RWPE1 (cell line): ENCODE results near the gene BCLAF1.

Experiments used
- CTCF ChIA-PET: fragments of 350-600 bp; sonication (Branson Sonifier 250); formaldehyde crosslinking; extraction: SDS; loops from one replicate; lab custom pipeline; 2021; lab: Yijun Ruan, JAX
- POLR2A ChIA-PET: fragments of 400-600 bp; formaldehyde crosslinking; extraction: SDS; loops from one replicate; lab custom pipeline; 2020; ENCODE audit warnings: antibody characterized with exemption; ENCODE audit not compliant: low non-redundant PET; lab: Yijun Ruan, JAX
- DNase-seq: peaks from one replicate; pipeline ENCODE4 v3.0.0; 2012; ENCODE audit warnings: low spot score
- H3K27ac ChIP-seq: fragments of 450-650 bp; 2 replicates; pipeline ENCODE4 v1.5.1; 2017
- TF ChIP-seq, protein P1 (sequence below): fragments of 450-650 bp; conservative IDR thresholded peaks from 2 replicates; pipeline ENCODE4 v1.5.1; 2017; ENCODE audit warnings: low read depth, mild to moderate bottlenecking

The BCLAF1 gene

DNA sequence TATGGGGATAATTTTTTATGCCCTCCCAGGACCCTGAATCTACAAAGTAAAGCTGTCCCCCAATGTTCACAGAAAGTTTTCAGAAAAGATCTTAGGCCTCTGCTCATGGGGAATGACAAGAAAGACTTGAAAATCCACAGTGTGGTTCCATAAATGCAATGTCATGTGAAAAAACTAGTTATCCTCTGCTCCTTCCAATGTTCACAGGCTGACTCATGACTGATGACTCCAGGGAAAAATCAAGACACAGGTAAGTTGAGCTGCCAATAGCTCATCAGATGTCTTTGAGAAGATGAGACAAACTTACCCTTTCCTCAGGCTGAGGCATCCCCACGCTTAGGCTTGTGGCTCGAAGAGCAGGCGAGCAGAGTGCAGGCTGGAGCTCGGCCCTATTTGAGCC is 14.8 kb upstream of the BCLAF1 start:
- POLR2A ChIA-PET = interaction anchor here (0.7 kb wide), 1 partner anchor 14 kb away, joined by 3 read pairs; no protein-coding TSS in a partner anchor
- CTCF ChIA-PET = no interaction called here
- TF ChIP-seq, protein P1, sequence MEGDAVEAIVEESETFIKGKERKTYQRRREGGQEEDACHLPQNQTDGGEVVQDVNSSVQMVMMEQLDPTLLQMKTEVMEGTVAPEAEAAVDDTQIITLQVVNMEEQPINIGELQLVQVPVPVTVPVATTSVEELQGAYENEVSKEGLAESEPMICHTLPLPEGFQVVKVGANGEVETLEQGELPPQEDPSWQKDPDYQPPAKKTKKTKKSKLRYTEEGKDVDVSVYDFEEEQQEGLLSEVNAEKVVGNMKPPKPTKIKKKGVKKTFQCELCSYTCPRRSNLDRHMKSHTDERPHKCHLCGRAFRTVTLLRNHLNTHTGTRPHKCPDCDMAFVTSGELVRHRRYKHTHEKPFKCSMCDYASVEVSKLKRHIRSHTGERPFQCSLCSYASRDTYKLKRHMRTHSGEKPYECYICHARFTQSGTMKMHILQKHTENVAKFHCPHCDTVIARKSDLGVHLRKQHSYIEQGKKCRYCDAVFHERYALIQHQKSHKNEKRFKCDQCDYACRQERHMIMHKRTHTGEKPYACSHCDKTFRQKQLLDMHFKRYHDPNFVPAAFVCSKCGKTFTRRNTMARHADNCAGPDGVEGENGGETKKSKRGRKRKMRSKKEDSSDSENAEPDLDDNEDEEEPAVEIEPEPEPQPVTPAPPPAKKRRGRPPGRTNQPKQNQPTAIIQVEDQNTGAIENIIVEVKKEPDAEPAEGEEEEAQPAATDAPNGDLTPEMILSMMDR = no peak
- DNase-seq = no peak
- no peak overlapping the region for H3K27ac ChIP-seq

DNA sequence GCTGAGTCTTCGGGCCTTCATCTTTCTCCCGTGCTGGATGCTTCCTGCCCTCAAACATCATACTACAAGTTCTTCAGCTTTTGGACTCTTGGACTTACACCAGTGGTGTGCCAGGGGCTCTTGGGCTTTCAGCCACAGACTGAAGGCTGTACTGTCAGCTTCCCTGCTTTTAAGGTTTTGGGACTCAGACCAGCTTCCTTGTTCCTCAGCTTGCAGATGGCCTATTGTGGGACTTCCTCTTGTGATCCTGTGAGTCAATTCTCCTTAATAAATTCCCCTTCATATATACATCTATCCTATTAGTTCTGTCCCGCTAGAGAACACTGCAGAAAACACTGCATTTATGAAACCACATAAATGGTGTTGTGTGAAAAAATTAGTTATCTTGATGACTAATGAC is 13.9 kb upstream of the BCLAF1 start:
- no peak overlapping the region for H3K27ac ChIP-seq
- CTCF ChIA-PET = no interaction called here
- TF ChIP-seq, protein P1 = no peak
- POLR2A ChIA-PET = no interaction called here
- no peak for DNase-seq

DNA sequence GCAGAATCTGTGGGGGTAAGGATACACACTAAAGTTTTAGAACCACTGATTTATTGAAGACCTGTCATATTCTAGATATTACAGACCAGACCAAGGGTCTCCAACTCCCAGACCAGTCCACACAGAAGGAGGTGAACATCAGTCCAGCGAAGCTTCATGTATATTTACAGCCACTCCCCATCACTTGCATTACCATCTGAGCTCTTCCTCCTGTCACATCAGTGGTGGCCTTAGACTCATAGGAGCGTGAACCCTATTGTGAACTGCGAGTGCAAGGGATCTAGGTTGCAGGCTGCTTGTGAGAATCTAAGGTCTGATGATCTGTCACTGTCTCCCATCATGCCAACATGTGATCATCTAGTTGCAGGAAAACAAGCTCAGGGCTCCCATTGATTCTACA is 5.0 kb upstream of the BCLAF1 start:
- POLR2A ChIA-PET = no interaction called here
- TF ChIP-seq, protein P1 = no peak
- H3K27ac ChIP-seq = no peak overlapping the region
- no peak for DNase-seq
- CTCF ChIA-PET = no interaction called here

DNA sequence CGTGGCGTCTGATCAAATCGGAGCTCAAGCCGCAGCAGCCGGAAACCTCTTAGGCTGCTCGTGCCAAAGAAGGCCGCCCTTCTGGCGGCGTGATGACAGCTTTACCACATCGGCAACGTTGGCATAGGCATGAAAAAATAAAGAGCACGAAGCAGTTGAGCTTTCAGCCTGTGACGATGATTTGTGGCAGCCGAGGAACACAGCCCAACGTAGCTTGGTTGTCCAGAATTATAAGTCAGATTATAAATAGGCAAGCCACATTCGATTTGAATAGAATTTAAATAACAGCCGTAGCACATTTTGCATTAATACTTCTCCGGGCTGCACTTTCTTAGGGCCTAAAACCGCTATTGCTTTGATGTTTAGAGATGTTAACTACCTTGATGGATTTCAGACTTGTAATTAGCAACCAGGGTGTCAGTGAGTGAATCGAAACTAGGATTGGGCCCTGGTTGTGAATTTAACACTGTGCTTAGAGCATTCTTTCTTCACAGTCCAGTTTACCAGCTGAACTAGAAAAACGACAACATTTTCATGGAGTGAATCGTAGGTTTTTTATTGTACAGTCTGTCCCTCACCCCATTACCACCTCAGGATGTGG is 864 bp upstream of the BCLAF1 start:
- ChIA-PET POLR2A (interaction anchor here (0.7 kb wide), 1 partner anchor 14 kb away, joined by 3 read pairs; no protein-coding TSS in a partner anchor), CTCF (interaction anchor here (0.5 to 1.6 kb wide), 2 partner anchors 27 to 533 kb away, joined by 3 to 6 read pairs; no protein-coding TSS in a partner anchor)
- DNase-seq = peak; percentile 46
- TF ChIP-seq, protein P1 = no peak
- peak overlapping the region; percentile 97 for H3K27ac ChIP-seq

DNA sequence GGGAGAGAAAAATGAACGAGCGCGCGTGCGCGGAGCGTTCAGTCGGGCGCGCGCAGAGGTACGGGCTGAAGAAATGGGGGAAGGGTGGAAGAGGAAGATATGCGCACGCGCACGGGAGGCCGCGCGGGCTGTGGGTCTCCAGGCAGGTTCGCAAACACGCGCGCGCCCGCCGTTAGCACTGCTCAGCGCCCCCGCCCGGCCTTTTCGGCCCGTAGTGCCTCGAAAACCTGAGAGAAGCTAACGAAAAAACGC is 393 bp downstream of the BCLAF1 start:
- peak overlapping the region; percentile 97 for H3K27ac ChIP-seq
- ChIA-PET POLR2A (interaction anchor here (0.5 kb wide), 1 partner anchor 247 kb away, joined by 6 read pairs; no protein-coding TSS in a partner anchor), CTCF (interaction anchor here (0.6 to 1.6 kb wide), 3 partner anchors 28 to 157 kb away, joined by 3 to 6 read pairs (median 3); no protein-coding TSS in a partner anchor)
- peak; percentile 79 for DNase-seq
- TF ChIP-seq, protein P1 = no peak

DNA sequence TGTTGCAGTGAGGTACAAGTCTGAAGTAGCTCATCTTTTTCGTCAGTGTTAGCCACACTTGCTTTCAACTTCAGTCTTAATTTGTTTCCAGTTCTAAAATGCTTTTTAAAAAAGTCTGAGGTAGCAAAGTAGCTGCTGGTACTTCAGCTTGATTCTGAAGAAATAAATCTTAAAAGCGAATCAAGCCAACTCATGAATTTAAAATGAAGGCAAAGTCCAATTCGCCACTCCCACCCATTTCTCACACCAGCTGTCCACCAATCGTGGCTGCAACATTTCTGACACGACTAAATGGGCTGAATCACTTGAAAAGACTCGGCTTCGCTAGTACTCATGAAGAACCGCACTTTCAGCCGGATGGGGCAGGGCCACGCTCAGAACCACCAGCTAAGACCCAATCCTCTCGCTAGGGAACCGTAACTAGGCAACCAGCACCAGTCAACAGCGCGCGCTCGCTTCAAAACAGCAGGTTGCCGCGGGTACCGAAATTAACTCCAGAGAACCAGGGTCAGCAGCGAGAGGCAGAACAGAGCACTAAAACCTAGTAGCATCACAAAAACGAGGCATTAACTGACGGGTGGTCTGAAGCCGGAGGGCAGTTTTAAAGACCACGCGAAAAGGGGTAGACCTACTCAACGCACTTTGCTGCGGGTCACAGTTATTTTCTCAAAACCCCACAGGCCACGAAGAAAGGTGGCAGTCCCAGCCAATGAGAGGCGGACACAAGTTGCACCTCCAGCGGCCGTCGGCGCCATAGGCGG is 900 bp downstream of the BCLAF1 start:
- ChIA-PET CTCF (interaction anchor here (0.6 to 1.2 kb wide), 3 partner anchors 15 to 260 kb away, joined by 3 read pairs; no protein-coding TSS in a partner anchor), POLR2A (interaction anchor here (0.9 kb wide), 1 partner anchor 342 kb away, joined by 3 read pairs; no protein-coding TSS in a partner anchor)

More for the DNA sequence above, 900 bp downstream of the BCLAF1 start:
- peak; percentile 81 for DNase-seq
- TF ChIP-seq, protein P1 = no peak; the same call in 1 of the 2 replicates
- H3K27ac ChIP-seq = peak overlapping the region; percentile 97
